Esophagus muscularis mucosa (tissue), 3 donors: ENCODE measurements around the gene MYO19.

Source experiments
- CTCF ChIP-seq, 3 experiments: fragments of 200-600 bp in 2 of 3; fragments of 450-650 bp in 1 of 3; sonication (generic) in 2 of 3; IDR thresholded peaks; one replicate each; pipeline ENCODE4 v1.5.1; 2017 to 2019; ENCODE audit warnings: antibody characterized with exemption in 3 of 3, mild to moderate bottlenecking in 2 of 3, moderate library complexity in 1 of 3
- EP300 ChIP-seq: sonication (generic); formaldehyde crosslinking; IDR thresholded peaks from one replicate; pipeline ENCODE4 v1.6.1; 2017; ENCODE audit warnings: antibody characterized with exemption

GRCh38 chr17:36459601-36460000, 75.1 kb downstream of the MYO19 start:
- TF ChIP-seq CTCF (IDR thresholded peaks at IDR 0.05) (no peak), EP300 (no peak)
